Measurements from ENCODE around the gene CRYBB3.

CRYBB3 gene

DNA sequence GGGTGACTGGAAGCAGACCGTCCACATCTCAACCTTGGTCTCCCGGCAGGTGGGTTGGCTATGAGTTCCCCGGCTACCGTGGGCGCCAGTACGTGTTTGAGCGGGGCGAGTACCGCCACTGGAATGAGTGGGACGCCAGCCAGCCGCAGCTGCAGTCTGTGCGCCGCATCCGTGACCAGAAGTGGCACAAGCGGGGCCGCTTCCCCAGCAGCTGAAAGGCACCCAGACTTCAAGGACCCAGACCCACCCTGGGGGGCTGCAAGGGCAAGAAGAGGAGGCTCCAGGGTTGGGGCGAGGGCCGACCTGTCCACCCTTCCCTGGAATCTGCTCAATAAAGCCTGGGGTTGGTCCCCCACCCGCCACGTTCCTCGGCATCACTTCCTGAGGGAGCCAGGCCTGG is 7.3 kb downstream of the CRYBB3 start:
- no peak overlapping the region for H3K4me3 ChIP-seq (ENCODE audit: low read depth, low read length)
- TF ChIP-seq CTCF (IDR thresholded peaks at IDR 0.05; ENCODE audit: control insufficient read depth, extremely low read depth, insufficient read depth) = no peak
- no peak for DNase-seq (ENCODE audit: low read depth)

DNA sequence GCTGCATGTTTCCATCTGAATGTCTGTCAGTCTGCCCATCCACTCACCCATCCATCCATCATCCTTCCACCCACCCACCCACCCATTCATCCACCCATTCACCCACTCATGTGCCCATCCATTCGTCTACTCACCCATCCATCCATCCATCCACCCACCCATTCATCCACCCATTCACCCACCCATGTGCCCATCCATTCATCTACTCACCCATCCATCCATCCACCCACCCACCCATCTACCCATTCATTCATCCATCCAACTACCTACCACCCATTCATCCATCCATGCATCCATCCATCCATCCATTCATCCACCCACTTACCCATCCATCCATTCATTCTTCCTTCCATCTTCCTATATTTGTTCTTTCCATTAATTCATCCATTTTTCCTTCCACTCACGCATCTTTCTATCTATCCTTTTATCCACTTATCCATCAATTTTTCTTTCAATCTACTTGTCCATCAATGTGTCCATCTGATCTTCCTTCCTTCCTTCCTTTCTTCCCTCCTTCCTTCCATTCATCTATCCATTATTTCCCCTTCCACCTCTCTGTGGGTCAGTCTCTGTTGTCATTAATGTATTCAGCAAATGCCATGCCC is 8.0 kb downstream of the CRYBB3 start:
- TF ChIP-seq CTCF (IDR thresholded peaks at IDR 0.05; ENCODE audit: control insufficient read depth, extremely low read depth, insufficient read depth) = no peak
- H3K4me3 ChIP-seq (ENCODE audit: low read depth, low read length) = no peak overlapping the region
- no peak for DNase-seq (ENCODE audit: low read depth)

- no peak for TF ChIP-seq CTCF (IDR thresholded peaks at IDR 0.05; ENCODE audit: control insufficient read depth, extremely low read depth, insufficient read depth)
- no peak overlapping the region for H3K4me3 ChIP-seq (ENCODE audit: low read depth, low read length)
- no peak for DNase-seq (ENCODE audit: low read depth)
Measured at GRCh38 chr22:25208328-25208727, 8.7 kb downstream of the CRYBB3 start.

DNA sequence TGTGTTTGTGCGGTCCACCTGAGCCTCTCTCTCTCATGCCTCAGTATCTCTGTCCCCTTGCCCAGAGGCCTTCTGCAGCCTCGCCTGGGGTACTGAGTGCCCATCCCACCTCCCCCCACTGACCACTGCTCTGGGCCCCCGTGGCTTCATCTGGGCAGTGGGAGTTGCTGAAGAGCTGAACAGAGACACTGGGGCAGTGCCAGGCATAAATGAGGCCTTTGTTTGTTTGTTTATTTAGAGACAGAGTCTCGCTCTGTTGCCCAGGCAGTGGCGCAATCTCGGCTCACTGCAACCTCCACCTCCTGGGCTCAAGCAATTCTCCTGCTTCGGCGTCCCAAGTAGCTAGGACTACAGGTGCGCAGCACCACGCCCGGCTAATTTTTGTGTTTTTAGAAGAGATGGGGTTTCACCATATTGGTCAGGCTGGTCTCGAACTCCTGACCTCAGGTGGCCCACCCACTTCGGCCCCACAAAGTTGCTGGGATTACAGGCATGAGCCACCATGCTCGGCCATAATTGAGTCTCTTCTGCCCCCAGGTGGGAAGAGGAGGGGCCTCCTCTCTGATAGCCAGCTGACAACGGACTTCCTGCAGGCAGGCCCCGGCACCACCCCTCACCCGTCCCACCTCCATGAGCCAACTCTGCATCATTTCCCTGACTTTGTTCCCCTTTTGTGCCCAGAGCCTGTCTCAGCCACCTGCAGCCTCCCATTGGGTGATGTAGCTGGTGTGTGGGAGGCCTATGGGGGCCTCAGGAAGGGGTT is 9.3 kb downstream of the CRYBB3 start:
- DNase-seq (ENCODE audit: low read depth) = no peak
- no peak for TF ChIP-seq CTCF (IDR thresholded peaks at IDR 0.05; ENCODE audit: control insufficient read depth, extremely low read depth, insufficient read depth)
- no peak overlapping the region for H3K4me3 ChIP-seq (ENCODE audit: low read depth, low read length)

GRCh38 chr22:25210793-25211192 is 11.1 kb downstream of the CRYBB3 start:
- no peak for TF ChIP-seq CTCF (IDR thresholded peaks at IDR 0.05; ENCODE audit: control insufficient read depth, extremely low read depth, insufficient read depth)
- DNase-seq (ENCODE audit: low read depth) = no peak
- no peak overlapping the region for H3K4me3 ChIP-seq (ENCODE audit: low read depth, low read length)

- no peak for TF ChIP-seq CTCF (IDR thresholded peaks at IDR 0.05; ENCODE audit: control insufficient read depth, extremely low read depth, insufficient read depth)
- no peak overlapping the region for H3K4me3 ChIP-seq (ENCODE audit: low read depth, low read length)
- DNase-seq (ENCODE audit: low read depth) = no peak
Measured at GRCh38 chr22:25212337-25212736, 12.7 kb downstream of the CRYBB3 start.

- DNase-seq (ENCODE audit: low read depth) = no peak
- H3K4me3 ChIP-seq (ENCODE audit: low read depth, low read length) = no peak overlapping the region
- TF ChIP-seq CTCF (IDR thresholded peaks at IDR 0.05; ENCODE audit: control insufficient read depth, extremely low read depth, insufficient read depth) = no peak
Measured at GRCh38 chr22:25213221-25213620, 13.6 kb downstream of the CRYBB3 start.
